Measurements from ENCODE around the gene CDC42BPA. TPM values are rescaled to one million over a fixed set of nuclear protein-coding genes. Genes with fewer than 3 reads are reported as not detected.

CDC42BPA gene
- polyA plus RNA-seq, 1 of the 3 experiments (the other 2 are of a cell fraction), result 6.8 TPM

GRCh38 chr1:226981386-226981817 lies 336.9 kb downstream of the CDC42BPA start (continued):
- TF ChIP-seq REST (IDR thresholded peaks at IDR 0.05; ENCODE audit: low read depth, low read length) (no peak), FOXM1 (IDR thresholded peaks at IDR 0.05; ENCODE audit: low read depth) (no peak)

GRCh38 chr1:226980565-226981385 lies 337.5 kb downstream of the CDC42BPA start:
- H3K4me2 ChIP-seq, result no peak overlapping the region
- no peaks in the 10 kb centered on the region for H4K20me1 ChIP-seq (ENCODE audit: insufficient read depth)
- no peaks in the 10 kb centered on the region for H3K79me2 ChIP-seq (ENCODE audit: insufficient read depth)
- H3K4me3 ChIP-seq (ENCODE audit: low read depth in 2 of 2, low read length in 1 of 2), result no peak overlapping the region
- POLR2A ChIA-PET, result no interaction called here
- DNase-seq, result peak; percentile 37
- 95% methylated on average over 15 of the region's 26 CpGs for WGBS (ENCODE audit: low lambda C conversion rate)
- H3K4me1 ChIP-seq (ENCODE audit: control insufficient read depth in 1 of 2, insufficient read depth in 2 of 2, low read depth in 1 of 2, low read length in 1 of 2), result peaks cover 0 to 13% of the 10 kb centered on the region in 2 experiments; a peak in 1 of 4 replicates
- TF ChIP-seq FOXJ3 (CRISPR knock-in tag; IDR thresholded peaks at IDR 0.05) (no peak), RAD21 (IDR thresholded peaks at IDR 0.05; ENCODE audit: low read length) (no peak), RCOR1 (IDR thresholded peaks at IDR 0.05; ENCODE audit: low read length) (no peak), CHD2 (IDR thresholded peaks at IDR 0.05; ENCODE audit: low read length, partially characterized antibody) (no peak), ZBTB33 (IDR thresholded peaks at IDR 0.05; ENCODE audit: borderline replicate concordance, low read depth) (no peak), TEAD4 (IDR thresholded peaks at IDR 0.05; ENCODE audit: borderline replicate concordance, insufficient read depth) (no peak), SMC3 (IDR thresholded peaks at IDR 0.05; ENCODE audit: low read depth, low read length) (no peak)
- CTCF ChIA-PET, result no interaction called here
- no peak overlapping the region for H3K9ac ChIP-seq
- no peak overlapping the region for H2AFZ ChIP-seq (ENCODE audit: low read depth)
- H3K27me3 ChIP-seq (ENCODE audit: insufficient read depth), result no peaks in the 10 kb centered on the region
- no peak overlapping the region for H3K27ac ChIP-seq (ENCODE audit: low read depth in 2 of 2, low read length in 1 of 2)
- no peaks in the 10 kb centered on the region for H3K9me3 ChIP-seq
- H3K9me2 ChIP-seq, result no peaks in the 10 kb centered on the region
- H3F3A ChIP-seq (replicated peaks; ENCODE audit: insufficient read depth), result no peaks in the 10 kb centered on the region
- peaks cover 0 to 4% of the 10 kb centered on the region in 2 experiments for H3K36me3 ChIP-seq (replicated peaks in 1 of 2; ENCODE audit: control insufficient read depth in 1 of 2, insufficient read depth in 2 of 2, low read length in 1 of 2)
